AG08396 (cell line): Measurements from ENCODE around the gene PTGIS.

Source experiments
- DNase-seq: peaks from one replicate; pipeline ENCODE4 v3.0.0; 2012; ENCODE audit warnings: low spot score, mixed read lengths

The PTGIS gene

DNA sequence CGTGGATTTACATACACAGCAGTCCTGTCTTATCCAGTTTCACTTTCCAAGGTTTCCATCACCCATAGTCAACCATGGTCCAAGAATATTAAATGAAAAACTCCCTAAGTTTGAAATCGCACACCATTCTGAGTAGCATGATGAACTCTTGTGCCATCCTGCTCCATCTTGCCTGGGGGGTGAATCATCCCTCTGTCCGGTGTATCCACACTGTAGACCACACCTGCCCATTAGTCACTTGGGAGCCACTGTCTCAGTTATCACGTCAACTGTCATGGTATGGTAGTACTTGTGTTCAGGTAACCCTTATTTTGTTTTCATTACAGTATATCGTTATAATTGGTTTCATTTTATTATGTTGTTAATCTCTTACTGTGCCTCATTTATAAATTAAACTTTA, 38.5 kb downstream of the PTGIS start:
- no peak for DNase-seq

DNA sequence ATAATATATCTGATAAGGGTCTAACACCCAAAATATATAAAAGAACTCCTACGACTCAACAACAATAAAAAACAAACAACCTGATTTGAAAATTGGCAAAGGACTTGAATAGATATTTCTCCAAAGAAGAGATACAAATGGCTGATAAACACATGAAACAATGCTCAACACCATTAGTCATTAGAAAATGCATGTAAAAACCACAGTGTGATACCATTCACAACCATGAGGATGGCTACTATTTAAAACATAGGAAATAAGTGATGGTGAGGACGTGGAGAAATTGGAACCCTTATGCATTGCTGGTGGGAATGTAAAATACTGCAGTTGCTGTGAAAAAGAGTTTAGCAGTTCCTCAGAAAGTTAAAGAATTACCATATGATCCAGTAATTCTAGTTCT, 41.4 kb downstream of the PTGIS start:
- DNase-seq, result no peak

DNA sequence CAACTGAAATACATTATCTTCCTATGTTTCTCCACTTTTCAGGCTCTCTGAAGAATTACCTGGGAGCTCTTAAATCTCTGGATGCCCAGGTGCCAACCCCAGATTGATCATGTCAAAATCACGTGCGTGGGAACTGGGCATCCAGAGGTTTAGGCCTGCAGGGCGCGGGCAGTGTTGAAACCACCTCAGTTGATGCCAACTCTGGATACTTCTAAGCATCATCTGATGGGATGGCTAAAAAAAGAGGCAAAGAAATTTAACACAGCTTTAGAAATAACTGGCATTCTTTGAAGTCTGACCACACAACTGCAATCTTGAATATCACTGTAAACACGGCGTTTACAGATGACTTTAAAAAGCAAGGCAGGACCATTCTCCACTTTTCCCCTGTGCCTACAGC, 41.9 kb downstream of the PTGIS start:
- DNase-seq, result no peak

DNA sequence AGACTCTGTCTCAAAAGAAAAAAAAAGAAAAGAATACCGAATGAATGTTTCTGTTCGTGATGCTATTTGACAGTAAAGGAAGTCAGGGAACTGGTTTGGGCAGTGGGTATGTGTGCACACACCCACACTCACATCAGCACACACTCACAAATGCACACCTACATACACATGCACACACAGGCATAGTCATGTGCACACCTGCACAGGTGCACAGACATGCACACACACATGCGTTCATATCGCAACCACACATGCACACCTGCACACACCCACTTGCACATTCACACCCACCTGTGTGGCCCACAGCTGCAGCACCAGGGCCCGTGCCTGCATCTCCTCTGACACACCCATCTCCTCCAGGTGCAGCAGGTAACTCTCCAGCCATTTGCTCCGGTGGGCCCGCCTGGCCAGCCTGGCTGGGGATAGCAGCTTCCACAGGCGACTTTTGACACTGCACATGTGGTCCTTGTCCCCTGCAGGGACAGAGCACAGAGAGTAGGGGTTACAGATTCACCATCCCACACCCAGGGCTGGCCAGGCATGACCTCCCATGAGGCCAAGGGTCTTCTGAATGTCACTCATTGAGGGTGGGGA, 44.1 kb downstream of the PTGIS start:
- no peak for DNase-seq

DNA sequence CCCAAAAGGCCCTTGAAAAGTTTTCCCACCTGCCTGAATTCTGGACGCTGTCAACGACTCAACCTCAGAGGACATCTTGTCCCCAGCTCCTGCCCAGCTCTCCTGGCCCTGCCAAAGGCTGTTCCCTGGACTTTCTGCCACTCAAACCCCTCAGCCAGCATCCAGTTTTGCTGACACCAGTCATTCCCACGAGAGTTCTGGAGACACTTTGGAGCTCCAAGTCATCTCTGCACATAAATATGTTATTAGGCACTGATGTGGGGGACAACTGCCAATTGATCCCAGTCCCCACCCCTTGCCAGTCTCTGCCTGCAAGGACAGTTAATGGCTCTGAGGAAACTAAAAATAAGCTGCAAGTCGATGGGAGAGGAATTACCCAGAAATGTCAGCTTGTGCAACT, 46.6 kb downstream of the PTGIS start:
- DNase-seq, result no peak

DNA sequence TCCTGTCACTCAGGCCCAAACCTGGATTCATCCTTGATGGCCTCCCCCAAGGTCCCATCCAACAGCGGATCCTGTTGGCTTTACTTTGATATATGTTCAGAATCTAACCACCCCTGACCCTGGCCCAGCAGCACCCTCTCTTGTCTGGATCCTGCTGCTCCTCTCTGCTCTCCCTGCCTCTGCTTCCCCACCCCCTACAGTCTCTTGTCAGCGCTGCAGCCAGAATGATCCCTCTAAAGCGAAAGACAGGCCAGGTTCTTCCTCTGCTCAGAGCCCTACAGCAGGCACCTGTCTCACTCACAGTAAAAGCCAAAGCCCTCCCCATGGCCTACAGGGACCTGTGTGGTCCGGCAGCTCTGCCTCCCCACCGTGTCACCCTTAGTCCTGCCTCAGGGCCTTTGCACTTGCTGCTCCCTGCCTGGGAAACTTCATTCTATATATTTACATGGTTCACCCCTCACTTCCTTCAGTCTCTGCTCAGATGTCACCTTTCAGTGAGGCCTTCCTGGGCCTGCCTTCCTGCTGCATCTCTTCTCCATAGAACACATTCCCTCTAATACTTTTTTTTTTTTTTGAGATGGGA, 48.1 kb downstream of the PTGIS start:
- DNase-seq, result no peak

DNA sequence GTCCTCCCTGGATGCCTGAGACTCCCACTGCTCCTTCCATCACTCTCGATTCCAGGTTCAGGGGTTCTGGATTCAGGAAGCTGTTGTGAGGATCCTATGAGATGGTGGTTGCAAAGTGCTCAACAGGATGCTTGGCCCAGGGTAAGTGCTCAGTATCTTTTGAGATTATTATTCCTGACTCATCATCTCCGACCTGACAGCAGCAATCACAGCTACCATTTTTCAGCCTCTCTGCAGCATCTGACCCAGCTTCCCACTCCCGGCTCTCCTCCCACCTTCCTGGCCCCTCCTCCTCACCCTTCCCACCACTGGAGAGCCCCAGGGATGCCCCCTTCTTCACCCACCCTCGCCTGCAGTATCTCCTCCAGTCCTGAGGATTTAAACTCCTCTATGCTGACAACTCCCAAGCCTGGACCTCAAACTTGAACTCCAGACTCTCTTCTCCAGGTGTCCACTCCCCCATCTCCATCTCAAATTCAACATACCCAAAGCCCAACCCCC, 48.7 kb downstream of the PTGIS start:
- no peak for DNase-seq

DNA sequence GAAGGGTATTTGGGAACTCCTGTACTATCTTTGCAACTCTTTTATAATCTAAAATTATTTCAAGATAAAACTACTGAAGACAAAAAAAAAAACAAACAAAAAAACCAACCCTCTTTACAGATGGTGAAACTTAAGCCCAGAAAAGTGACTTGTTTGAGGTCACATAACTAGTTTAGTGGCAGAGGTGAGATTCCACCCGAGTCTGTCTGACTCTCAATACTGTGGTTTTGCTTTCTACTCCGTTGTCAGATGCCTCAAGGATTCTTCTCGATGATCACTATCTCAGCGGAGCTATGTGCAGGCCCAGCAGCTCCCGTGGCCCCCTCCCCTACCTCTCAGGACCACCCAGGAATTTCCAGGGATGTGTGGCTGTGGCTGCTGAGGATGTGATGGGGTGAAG, 49.4 kb downstream of the PTGIS start:
- DNase-seq, result no peak

DNA sequence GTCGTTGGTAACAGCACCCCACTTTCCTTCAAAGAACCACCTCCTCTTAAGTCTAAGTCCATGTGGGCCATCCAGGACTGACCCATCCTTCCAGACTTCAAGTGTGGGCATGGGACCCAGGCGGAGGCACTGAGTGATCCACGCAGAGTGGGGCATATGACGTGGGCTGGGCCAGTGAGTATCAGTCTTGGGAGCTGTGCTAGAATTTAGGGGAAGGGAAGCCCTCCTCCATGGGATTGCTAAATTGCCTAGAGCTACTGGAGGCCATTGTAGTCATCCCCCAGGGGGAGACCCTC, 50.2 kb downstream of the PTGIS start:
- DNase-seq, result no peak

DNA sequence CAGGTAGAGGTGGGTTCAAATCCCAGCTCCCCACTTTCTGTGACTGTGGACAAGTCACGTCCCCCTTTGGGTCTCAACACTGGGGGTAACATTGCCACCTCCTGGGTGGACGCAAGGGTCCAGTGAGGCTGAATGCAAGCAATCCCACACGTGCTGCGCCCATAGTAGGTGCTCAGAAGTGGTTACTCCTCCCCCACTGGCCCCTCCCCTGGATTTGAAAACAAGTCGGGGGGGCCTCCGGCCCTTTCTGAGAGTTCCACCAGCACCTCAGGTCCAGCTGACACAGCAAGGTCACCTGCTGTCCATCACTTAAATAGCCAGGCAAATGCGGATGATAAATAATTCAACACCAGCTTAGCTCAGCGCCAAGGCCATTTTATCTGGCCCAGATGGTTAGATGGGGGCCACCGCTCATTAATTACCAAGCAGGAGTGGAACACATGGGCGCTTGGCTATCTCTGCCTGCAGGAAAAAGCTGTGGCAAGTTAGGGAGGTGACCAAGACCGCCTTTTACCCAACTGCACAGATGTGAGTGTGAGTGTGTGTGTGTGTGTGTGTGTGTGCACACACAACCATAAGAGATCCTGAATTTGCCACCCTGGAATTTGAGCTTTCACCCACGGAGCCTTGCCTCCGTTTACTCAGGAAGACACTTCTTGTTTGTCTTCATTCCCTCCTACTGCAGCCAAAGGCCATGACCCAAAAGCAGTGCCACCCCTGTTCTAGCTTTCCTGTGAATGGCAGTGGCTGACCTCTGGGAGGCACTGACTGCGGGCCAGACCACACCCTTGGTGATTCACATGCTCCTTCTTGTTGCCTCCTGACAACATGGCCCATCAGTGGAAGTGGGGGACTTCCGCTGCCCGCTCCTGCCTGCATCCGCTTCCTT, 50.8 kb downstream of the PTGIS start:
- no peak for DNase-seq

DNA sequence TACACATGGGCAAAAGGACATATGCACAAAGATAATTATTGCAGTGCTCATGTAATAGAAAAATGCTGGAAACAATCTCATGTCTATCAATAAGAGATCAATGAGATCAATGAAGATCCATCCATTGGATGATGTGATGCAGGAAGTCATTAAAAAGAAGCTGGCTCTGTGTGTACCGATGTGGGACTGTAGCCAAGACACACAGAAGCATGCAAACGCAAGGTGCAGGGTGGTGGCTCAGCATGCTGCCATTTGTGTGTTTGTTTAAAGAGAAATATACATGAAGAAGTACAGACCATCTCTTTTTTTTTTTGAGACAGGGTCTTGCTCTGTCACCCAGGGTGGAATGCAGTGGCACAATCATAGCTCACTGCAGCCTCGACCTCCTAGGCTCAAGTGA, 52.4 kb downstream of the PTGIS start:
- DNase-seq, result no peak

DNA sequence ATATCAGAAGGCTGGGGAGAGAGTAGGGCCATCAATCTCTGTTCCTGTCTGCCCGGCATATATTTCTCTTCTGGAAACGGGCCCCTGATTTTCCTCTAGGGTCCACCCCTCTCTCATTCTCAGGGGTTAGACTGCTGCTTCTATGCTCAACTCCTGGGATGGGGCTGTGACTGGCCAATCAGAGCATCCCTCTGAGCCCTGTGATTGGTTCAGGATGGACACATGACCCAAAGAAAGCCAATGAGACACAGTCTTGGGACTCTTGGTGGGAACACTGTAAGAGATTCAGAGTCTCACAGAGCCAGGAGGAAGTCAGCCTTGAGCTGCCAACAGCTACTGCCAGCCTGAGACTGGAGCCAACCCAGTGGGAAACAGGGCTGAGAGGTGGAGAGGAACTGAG, 54.4 kb downstream of the PTGIS start:
- no peak for DNase-seq

DNA sequence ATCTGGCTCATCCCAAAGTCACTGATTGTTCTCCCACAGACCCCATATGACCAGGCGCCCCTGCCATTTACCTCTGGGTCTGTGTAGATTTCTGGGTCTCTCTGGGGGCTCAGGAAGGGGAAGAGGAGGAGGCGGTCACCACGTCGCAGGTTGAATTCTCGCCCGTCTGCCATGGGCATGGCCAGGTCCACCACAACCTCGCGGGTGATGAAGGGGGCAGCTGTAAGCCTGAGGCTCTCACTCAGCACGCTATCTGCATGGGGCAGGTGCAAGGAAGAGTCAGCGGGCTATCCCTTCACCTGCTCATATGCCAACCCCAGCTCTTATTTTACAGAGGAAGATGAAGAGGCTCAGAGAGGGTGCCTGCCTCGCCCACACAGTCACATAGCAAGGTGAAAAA, 54.9 kb downstream of the PTGIS start:
- DNase-seq, result no peak

DNA sequence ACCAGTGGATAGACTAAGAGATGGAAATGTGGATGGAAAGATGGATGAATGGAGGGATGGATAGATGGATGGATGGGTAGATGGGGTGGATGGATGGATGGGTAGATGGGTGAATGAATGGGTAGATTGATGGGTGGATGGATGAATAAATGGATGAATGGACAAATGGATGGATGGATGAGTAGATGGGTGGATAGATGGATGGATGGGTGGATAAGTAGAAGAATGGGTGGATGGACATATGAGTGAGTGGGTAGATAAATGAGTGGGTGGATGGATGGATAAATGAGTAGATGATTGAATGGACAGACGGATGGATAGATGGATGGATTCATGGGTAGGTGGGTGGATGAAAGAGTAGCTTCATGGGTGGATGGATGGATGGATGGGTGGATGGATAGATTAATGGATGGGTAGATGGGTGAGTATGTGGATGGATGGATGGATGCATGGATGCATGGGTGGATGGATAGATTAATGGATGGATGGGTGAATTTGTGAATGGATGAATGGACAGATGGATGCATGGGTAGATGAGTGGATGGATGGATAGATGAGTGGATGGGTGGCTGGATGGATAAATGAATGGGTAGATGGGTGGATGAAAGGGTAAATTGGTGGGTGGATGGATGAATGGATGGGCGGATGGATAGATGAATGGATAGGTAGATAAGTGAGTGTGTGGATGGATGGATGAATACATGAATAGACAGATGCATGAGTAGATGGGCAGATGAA, 56.0 kb downstream of the PTGIS start:
- DNase-seq, result no peak

DNA sequence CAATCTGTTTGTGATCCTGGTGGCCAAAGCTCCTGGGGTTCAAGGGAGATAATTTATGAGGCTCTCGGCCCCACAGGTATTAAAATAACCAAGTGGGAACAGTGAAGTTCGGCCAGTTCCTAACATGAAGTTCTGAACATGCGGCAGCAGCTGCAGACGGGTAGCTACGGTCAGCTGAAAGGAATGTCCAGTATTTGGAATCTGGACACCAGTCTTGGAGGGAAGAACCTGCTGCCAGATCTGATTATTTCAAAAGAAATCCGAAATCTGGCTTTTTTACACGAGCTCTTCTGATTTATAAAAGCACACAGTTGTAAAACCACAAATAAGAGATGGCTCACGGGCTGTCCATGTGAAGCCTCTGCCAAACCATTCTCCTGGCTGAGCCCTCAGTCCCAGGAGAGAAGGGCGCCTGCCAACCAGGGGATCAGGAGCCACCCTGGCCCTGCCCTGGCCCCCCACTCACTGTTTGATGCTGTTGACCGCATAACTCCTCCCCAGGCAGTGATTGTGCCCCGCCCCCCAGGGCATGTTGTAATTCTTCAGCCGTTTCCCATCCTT, 57.3 kb downstream of the PTGIS start:
- peak; percentile 84 for DNase-seq

DNA sequence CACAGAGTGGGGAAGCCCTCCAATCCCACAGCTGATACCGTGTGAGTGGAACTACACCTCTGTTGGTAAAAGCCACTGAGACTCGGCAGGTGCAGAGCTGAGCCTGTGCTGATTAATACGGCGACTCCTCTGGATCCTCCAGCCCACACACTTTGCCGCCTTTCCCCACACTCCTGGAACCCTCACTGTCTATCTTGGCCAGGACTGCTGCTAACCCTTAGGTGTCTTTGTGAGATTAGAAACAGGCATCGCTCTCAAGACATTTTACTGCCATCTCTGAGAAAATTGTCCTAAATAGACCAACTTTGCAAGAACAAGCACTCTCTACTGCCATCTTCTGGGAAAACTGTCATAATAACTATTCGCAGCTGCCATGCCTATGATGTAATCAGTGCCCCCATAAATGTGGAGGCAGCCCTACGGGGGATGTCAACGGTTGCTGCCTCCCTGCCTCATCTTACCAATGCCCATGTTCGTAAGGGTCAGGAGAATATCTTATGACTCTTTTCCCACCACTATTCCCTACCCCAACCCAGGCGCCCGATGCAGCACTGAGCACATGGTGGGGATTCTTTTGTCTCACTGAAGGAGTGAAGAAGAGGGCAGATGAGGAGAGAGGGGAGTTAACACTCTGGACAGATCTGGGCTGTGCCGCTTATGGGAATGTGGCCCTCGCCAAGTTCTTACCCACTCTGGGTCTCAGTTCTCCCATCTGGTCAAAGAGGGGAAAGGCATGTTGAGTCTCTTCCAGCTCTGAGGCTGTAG, 59.3 kb downstream of the PTGIS start:
- peak; percentile 60 for DNase-seq

DNA sequence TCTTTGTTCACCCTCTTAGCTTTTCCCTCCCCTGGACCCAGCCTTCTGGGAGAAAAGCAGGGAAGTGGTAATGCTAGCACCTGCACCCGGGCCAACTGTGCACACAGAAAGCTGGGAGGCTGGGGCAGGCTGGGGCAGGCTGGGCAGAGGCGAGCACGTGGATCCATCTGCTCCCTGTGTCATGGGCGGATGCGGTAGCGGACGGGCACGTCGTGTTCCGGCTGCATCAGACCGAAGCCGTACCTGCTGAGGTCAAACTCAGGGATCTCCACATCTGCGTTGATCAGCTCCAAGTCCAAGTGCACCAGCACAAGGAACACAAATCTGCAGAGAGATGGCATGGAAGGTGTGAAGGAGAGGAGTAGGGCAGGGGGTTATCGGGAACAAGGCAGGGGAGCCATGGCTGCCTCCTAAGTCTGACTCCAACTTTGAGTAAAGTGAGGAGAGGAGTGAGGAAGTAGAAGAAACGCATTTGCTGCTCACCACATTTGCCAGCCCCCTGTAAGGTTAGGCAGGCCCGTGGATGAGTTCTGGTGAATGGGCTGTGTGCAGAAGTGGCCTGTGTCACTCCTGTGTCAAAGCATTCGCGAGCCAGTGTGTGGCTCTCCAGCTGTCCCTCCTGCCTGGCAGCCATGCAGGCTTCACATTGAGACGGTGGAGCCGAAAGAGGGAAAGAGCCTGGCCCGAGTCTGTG, 60.0 kb downstream of the PTGIS start:
- DNase-seq, result no peak

DNA sequence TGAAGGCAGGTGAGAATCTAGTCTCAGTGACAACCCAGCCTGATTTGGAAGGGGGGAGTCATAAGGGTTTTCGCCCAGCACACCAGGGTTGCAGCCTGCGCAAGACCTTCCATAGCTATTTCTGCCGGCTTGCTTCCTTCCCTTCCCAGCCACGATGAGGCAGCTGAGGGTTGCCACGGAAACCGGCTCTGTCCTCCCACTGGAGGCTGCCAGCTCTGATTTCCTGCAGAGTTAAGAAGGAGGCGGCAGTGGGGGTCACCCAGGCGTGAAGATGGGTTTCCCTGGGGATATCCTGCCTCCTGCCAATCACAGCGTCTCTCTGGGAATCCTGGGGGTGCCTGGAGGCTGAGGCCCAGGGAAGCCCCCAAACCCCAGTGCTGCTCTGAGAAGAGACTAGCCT, 62.4 kb downstream of the PTGIS start:
- DNase-seq, result no peak

DNA sequence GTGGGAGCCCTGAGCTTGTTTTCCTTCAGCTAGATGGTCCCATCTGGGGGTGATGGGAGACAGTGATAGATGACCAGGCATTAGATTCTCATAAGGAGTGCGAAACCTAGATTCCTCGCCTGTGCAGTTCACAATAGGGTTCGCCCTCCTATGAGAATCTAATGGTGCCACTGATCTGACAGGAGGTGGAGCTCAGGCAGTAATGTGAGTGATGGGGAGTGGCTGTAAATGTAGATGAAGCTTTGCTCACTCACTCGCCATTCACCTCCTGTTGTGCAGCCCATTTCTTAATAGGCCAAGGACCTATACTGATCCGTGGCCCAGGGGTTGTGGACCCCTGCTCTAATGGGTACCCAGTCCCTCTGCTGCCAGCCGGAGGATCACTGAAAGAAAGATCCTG, 64.8 kb downstream of the PTGIS start:
- no peak for DNase-seq

DNA sequence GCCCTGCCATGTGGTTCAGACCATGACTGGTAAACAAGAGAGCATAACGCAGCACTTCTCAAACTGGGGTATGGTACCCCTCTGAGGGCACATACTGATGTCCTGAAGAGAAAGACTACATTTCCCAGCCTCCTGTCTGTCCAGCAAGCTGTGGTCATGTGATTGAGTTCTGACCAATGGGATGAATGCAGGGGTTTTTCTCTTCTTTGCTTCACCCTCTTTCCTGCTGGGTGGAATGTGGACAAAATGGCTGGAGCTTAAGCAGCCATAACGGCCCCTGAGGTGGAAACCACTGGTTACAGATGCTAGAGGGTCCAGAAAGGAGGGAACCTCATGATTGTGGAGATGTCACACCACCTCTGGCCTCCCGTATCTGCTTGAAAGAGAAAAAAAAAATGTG, 66.0 kb downstream of the PTGIS start:
- DNase-seq, result no peak

DNA sequence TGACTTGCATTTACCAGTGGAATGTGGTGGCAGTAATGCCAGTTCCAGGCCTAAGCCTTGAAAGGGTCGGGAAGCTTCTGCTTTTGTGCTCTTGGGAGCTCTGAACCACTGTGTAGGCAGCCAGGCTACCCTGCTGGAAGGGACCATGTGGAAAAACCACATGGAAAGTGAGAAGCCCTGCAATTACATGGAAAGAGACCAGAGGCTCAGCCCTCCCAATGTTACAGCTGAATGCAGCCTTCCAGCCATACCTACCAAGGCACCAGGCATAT, 70.6 kb downstream of the PTGIS start:
- DNase-seq, result no peak
